Fibroblast of skin of left biceps (primary cell): Measurements from ENCODE around the gene PADI1.

ENCODE experiments used
- DNase-seq, 2 experiments: peaks; one replicate each; pipeline ENCODE4 v3.0.0-alpha.2; 2013; ENCODE audit warnings: low read depth in 2 of 2

PADI1 gene

GRCh38 chr1:17204546-17205440 lies at the start of gene PADI1:
TSS of gene PADI1 (plus strand) at chr1:17205128. CDS start at chr1:17205218, 90 bp downstream.
- no peak for DNase-seq

DNA sequence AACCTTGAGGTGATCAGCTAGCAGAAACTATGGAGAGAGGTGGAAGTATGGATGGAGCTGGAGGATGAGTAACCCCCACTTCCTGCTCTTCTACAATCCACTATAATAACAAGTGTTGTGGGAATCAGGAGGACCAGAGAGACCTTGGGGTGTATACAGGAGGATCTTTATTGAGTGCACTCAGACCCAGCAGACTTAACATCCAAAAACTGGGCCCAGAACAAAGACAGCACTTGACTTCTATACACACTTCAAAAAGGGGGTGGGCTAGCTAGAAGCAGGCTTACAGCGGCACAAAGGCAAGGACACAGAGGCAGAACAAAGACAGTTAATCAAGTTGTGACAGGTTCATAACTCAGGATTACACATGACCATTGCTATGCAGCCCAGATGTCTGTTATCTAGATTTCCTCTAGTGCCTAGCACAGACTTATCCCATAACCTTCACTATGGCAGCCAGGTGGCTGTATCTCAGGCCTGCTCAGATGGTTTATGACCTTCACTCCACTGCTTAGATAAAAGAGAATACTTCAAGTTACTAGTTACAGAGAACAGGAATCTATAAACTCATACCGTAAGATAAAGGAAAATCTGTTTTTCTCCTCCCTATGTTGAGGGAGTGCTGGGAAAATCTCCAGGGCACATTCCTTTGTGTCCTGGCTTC lies 49.5 kb upstream of the PADI1 start:
- no peak for DNase-seq

DNA sequence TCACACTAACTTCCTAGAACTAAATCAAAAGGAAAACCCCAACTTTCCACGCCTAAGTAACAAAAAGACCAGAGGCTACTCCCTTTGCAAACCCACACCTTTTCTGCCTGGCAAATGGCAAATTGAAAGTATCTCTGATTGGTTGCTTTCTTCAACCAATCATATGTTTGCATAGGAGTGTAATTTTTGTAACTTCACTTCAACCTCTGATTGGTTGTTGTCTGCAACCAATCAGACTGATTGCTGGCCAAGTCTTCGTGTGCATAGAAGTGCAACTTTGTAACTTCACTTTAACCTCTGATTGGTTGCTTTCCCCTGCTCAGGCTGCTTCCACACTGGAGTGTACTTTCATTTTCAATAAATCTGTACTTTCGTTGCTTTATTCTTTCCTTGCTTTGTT lies 48.8 kb upstream of the PADI1 start:
- DNase-seq: no peak

DNA sequence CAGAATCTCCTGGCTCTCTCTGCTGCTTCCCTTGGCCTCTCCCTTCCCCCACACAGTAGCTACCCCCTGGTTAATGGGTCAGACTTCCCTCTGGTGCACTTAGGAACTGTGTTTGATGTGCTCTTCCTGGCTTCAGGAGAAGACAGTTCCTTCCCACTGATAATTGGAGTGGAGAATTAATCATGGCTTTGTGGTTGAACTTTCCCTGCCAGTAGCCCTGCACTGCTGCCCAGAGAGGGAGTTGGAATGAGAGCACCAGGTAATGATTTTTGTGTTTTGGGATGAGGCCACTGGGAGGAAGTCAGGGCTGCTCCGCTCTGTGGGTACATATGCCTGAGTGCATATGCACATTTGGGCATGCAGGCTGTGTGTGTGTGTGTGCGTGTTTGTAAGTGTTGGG lies 46.0 kb upstream of the PADI1 start:
- DNase-seq: no peak

- DNase-seq: no peak
Measured at GRCh38 chr1:17161137-17161740, 43.7 kb upstream of the PADI1 start.

DNA sequence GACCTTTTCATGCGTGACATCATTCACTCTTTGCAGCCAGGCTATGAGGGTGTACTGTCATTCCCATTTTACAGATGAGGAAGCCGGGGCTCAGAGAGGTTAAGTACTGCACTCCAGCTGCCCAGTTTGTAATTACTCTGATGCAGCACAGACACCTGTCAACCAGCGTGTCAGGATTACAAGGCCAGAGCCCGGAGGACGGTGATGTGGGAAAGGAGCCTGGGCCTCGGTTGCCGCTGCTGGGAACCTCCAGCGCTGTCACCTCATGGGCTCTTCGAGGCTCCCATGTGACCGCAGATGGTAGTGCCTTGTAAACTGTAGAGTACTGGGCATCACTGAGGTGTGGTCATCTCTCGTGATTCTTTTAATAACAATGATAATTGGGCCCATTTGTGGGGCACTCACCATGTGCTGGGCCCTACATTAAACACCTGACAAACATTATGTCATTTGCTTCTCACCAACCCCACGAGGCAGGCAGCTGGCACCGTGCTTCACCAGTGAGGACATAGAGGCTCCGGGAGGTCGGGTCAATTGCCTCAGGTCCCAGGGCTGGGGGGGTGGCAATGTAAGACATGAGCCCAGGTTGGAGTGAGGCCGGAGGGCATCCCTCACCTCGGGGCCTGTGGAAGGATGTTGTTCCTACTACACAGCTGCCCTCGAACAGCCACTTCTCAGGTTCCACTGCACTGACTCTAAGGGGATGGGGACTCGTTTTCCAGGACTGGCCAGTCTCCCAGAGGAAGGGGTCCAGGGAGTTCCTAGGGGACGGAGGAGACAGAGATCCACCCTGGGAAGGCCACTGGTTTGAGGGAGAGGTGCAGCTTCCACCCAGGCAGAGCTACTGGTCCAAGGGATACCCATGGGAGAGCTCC lies 42.8 kb upstream of the PADI1 start:
- DNase-seq: no peak

DNA sequence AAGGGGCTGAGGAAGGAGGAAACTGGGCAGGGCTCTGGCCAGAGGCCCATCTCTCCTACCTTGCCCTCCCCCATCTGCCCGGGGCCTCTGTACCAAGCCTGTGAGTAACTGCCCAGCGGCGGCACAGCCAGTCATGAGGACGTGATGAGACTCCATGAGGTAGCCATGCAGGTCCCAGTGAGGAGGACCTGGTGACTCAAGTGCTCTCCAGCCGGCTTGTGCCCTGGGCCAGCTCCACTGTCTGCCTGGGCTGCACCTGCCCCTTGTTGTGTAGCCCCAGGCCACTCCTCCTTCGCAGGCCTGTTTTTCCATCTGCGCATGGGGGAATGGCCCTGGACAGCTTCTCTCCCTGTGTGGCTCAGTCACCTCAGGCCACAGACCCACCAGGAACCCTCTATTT lies 42.0 kb upstream of the PADI1 start:
- DNase-seq: no peak

DNA sequence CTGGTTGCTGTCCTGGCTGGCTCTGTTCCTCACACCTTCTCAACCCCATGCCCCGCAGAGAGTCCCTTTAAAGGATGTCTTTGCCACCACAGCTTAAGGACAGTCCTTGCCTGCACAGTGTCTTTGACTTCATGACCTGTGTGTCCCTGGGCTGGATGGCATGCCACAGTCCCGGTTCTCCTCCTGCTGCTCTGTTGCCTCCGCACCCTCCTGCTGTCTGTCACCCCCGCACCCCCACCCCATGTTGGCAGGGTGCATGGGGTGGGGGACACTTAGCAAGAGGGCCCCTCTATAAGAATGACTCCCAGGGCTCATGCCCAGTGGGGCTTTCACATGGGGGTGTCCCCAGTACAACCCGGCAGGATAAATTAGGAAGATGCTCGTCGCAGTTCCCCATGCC lies 41.6 kb upstream of the PADI1 start:
- no peak for DNase-seq

GRCh38 chr1:17163789-17164666 lies 40.9 kb upstream of the PADI1 start:
- DNase-seq: no peak

GRCh38 chr1:17165823-17166222 lies 39.1 kb upstream of the PADI1 start:
- DNase-seq: no peak

GRCh38 chr1:17167041-17167785 lies 37.7 kb upstream of the PADI1 start:
- DNase-seq: no peak

DNA sequence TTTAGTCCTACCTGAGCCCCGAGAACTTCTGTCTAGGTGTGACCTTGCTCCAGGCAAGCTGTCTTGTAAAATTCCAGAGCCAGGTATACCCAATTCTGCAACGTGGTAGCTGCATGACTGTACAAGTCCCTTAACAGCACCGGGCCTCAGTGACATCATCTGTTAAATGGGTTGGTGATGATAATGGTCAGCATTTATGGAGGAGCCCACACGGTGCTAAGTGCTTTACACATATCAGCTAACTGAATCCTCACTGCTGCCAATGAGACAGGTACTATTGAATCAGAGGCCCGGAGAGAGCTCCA lies 37.2 kb upstream of the PADI1 start:
- DNase-seq: no peak

DNA sequence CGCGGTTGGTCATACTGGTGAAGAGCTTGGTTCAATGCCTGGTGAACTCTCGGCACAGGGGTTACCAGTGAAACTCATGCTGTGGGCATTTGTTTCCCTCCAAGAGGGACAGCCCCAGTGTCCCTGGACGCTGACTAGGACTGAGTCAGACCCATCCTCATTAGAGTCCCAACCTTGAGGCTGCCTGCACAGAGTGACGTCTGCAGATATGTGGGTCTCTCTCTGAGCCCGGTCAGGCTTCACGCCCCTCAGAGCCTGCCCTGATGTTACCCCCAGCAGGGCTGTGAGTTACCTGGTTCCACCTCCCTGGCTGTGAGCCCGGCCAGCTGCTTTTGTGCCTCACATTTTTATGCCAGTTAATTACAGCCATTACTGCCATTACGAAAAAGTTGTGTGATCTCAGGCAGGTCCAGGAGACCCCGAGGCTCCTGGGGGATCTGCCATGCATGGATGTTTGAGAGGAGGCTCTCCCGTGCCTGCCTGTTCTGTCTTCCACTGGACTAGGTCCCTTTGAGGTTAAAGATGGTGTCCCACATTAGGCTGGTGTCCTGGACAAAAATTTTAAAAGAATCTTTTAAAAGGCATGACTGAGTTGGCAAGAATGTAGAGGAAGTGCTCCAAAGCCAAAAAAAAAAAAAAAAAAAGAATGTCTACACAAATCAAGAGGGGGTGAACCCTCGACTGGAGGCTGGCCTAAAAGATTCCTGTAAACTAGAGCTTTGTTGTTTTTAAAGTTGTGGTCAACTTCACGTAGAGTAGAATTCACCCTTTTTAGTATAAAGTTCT lies 36.6 kb upstream of the PADI1 start:
- peak; percentile 47 to 50 for DNase-seq

- DNase-seq: peak in 1 of 2 experiments; percentile 28
Measured at GRCh38 chr1:17170571-17170970, 34.4 kb upstream of the PADI1 start.

GRCh38 chr1:17173217-17173616 lies 31.7 kb upstream of the PADI1 start:
- DNase-seq: no peak

- no peak for DNase-seq
Measured at GRCh38 chr1:17176306-17177061, 28.4 kb upstream of the PADI1 start.

- no peak for DNase-seq
Measured at GRCh38 chr1:17177651-17178050, 27.3 kb upstream of the PADI1 start.

- no peak for DNase-seq
Measured at GRCh38 chr1:17181781-17182464, 23.0 kb upstream of the PADI1 start.
